Activated T-helper 9 cell treated with anti-CD3 and anti-CD28 coated beads, Interleukin-2, amount 50 U/mL, for 16 hours (primary cell): ENCODE measurements around the gene ARSD.
"Not testable (repeated sequence)": the region's sequence is repeated elsewhere in the genome, so short reads cannot be mapped to it uniquely, and the experiment has no call there.

ENCODE experiments used
- DNase-seq: peaks from one replicate; pipeline ENCODE4 v3.0.0-alpha.2; 2020; ENCODE audit warnings: low read depth

The ARSD gene

DNA sequence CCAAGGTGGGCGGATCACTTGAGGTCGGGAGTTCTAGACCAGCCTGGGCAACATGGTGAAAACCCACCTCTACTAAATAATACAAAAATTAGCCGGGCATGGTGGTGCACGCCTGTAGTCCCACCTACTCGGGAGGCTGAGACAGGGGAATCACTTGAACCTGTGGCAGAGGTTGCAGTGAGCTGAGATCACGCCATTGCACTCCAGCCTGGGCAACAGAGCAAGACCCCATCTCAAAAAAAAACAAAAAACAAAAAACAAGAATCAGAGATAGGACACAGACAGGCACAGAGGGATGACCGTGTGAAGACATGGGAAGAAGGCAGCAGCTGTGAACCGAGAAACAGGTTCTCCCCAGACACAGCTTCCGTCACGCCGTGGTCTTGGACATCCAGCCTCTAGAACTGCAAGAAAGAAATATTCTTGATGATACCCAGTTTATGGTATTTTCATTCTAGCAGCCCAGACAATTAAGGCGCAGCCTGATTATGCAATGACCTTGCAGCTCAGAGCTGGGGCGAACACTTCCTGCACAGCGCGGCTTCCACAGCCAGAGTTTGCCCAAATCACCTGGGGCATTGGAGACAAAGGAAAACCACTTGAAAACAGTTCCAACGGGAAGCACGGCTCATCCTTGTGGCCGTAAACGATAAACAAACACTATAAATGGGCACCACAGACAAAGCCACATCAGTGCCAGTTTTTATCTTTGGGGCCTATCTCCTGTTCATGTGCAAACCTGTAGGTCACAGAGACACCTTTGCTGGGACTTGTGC lies 4.2 kb upstream of the ARSD start:
- DNase-seq, result no peak

DNA sequence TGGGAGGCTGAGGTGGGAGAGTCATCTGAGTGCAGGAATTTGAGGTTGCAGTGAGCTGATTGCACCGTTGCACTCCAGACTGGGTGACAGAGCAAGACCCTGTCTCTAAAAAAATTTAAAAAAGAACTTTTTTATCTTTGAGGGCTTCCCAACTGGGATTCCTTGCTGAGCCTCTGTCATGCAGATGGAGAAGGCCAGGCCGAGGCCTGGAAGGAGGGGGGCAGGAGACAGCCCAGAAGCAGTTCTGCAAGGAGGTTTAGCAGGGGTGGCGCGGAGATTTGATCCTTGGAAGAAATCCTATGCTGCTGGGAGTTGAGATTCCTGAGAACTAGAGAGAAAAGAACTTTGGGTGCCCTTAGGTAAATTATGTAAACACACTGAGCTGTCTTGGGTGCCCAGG lies 2.5 kb upstream of the ARSD start:
- DNase-seq, result no peak

DNA sequence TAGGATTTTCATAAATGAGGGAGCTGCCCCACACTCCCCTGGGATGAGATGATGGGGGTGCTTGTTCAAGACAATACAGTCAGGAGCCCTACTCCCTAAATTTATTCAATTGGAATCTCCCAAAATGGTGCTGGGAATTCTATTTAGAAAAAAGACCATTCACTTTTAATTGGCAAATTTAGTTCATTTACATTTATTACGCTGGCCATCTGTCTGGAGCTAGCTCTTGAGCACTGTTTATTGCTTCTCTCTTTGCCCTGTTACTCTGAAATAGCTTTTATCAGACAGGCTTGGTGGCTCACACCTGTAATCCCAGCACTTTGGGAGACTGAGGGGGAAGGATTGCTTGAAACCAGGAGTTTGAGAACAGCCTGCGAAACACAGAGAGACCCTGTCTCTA lies 2.0 kb upstream of the ARSD start:
- DNase-seq, result no peak

DNA sequence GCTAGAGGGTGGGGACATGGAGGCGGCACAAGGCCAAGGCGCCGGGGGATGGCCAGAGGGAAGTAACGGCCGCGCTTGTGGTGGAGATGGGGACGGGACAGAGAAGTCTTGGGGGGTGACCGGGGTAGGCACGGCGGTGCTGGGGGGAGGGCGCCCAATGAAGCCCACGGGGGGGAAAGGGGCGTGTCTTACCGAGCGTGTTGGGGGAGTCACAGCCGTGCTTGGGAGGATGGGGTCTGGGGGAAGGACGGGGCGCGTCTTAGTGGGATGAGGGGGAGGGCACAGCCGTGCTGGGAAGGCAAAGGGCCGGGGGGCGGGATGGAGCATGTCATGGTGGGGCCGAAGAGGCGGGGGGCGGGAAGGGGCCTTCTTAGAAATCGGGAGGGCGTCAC lies 952 bp downstream of the ARSD start:
- DNase-seq, result no peak

DNA sequence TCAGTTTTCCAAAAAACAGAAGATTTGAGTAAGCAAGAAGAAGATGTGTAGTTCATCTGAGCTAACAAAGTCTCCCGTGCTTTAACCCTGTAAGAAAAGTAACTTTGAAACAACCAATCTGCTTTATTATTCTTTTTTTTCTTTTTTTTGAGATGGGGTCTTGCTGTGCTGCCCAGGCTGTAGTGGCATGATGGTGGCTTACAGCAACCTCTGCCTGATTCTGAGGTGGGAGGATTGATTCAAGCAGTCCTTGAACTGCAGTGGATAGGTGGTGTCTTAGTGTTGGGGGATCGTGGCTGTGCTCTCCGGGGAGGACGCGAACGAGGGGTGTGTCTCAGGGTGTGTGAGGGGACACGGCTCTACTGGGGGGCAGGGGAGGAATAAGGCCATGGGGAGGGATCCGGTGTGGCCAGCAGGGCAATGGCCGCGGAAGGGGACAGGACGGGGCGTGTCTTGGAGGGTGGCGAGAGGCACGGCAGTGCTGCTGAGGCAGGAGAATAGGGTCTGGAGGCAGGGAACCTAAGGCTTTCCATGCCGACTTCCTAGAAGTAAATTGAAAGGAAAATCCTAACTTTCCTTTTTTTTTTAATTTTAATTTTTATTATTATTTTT lies 2.4 kb downstream of the ARSD start:
- no peak for DNase-seq

DNA sequence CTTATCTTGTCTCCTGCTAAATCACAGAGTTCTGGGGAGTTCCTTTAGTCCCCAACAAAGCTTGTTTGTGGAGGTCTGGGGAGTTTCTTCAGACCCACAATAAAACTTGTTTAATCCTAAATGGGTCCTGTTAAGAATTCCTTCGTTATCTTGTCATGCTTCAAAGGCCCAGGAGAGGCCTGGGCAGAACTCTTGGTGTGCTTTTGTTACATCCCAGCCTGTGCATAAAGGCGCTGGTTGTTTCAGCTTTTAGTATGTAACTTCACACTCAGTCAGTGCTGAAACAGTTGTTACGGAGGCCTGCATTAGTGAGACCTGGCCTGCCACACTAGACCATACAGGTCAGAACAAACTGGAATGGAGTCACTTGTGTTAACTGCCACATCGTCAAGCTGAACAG lies 2.9 kb downstream of the ARSD start:
- not testable (repeated sequence) for DNase-seq

DNA sequence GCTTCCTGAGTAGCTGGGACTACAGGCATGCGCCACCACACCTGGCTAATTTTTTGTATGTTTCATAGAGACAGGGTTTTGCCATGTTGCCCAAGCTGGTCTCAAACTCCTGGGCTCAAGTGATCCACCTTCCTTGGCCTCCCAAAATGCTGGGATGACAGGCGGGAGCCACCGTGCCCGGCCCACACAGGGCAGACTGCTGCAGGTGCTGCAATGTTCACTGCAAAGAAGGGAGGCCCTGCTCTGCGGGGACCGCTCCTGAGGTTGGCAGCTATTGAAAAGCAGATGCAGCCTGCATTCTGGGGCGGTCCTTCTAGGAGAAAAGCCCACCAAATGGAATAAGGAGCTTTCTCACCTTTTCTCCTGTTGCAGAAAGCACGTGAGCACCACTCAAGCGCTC lies 5.0 kb downstream of the ARSD start:
- no peak for DNase-seq

DNA sequence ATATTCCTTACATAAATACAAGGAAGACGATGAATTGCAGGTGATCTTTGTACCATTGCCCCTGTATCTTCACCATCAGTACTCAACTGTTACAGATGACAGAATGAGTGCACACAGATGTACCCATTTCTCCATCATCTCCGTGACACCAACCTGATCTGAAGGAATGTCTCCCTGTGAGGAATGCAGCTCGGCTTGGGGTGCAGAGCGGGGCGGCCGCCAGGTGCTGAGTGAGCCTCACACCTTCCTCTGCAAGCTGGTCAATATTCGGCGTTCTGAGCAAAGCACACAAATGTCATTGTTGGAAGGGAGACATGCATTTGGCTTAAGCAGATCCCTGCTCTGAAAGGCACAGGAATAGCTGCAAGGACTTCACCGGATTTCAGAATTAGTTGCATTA lies 7.4 kb downstream of the ARSD start:
- no peak for DNase-seq

DNA sequence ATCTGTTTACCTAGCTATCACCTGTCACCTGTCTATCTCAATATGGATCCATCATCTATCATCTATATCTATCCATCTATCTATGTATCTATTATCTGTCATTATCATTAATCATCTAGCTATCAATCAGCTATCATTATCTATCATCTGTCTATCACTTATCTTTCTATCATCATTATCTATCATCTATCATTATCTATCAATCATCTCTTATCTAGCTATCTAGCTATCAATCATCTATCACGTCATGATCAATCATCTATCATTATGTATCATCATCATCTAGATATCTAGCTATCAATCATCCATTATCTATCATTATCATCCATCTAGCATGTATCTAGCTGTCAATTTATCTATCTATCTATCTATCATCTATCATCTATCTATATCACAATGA lies 7.9 kb downstream of the ARSD start:
- no peak for DNase-seq

DNA sequence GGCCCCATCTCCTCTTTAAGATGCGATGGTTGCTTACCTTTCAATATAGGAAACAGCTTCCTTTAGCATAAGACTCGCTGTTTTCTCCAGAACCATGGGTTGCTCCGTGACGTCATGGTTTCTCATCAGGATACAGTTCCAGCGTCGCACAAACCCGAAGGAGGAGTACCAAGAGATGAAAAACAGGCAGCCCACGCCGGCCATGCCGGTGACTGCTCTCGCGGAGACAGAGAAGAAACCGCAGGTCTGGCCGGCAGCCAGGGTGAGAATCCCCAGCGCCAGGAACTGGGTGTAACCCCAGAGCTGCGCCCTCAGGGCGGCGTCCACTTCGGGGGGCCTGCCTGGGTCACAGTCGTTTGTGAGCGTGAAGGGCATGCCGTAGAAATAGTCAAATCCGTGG lies 11.4 kb downstream of the ARSD start:
- DNase-seq, result no peak

DNA sequence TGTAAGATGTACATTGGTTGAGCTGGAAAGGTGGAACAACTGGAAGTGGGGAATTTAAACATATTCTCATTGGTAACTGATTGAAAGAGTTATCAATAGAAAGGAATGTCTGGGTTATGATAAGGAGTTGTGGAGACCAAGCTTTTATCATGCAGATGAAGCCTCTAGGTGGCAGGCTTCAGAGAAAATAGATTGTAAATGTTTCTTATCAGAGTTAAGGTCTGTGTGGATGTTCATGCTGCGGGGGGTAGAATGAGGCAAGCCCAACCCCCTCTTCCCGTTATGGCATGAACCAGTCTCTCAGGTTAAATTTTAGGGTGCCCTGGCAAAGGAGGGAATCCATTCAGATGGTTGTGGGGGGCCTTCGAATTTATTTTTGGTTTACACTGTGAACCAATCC lies 16.0 kb downstream of the ARSD start:
- DNase-seq, result no peak

DNA sequence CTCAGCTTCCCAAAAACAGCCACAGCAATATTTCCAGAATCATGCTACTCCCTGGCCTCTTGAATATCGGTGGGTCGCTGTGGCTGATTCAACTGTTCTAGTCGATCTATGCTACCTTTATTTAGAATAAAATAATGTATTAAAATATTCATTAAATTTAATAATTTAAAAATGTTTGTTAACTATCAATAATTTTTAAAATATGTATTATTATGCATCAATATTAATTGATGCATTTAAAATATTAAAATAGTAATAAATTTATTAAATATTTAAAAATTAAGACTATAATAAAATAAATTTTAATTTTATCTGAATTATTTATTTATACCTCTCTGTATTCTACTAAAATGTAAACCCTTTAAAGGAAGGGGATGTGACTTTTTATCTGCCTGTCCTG lies 19.0 kb downstream of the ARSD start:
- no peak for DNase-seq

DNA sequence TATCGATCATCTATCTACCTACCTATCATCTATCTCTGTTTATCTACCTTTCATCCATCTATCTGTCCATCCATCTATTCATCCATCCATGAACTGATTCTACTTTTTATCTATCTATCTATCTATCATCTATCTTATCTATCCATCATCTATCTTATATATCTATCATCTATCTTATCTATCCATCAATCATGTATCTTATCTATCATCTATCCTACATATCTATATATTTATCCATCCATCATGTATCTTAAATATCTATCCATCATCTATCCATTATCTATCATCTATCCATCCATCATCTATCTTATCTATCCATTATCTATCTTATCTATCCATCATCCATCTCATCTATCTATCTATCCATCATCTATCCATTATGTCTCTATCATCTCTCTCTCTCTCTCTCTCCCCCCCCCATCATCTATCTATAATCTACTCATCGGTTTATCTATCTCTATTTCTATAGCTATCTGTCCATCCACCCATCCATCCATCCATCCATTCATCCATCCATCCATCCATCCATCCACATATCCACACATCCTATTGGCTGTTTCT lies 20.9 kb downstream of the ARSD start:
- no peak for DNase-seq

DNA sequence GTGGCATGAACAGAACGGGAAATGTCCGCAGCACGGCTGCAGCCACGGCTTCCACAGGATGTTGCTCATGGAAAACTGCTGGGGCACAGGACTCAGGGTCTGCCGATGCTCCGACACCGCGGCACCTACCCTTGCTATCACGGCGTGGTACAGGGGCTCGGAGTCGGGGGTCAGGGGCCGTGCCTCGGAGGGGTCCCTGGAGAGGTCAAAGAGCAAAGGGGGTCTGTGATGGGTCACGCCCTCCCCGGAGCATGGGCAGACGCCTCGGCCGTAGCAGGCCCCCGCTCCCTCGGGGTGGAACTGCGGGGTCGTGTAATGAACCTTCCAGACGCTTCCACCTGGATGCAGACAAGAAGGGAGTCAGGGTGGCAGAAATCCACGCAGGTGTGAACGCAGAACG lies 21.8 kb downstream of the ARSD start:
- no peak for DNase-seq

DNA sequence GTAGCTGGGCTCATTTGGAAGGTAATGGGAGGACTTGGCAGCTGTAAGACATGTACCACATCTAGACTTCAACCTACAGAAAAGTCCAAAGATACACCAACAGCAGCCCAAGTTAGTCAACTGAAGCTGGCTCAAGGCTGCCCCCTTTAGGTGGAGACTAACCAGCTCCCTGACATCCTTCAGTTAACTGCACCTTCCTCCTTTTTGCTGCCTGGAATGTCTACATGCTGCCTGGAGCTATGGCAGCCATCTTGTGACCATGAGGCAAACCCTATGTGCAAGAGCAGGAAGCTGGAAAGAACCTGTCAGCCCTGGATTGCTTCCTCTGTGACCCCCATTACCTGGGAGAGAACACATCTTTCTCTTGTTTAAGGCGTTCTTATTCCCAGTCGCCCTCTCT lies 25.8 kb downstream of the ARSD start:
- DNase-seq, result no peak

DNA sequence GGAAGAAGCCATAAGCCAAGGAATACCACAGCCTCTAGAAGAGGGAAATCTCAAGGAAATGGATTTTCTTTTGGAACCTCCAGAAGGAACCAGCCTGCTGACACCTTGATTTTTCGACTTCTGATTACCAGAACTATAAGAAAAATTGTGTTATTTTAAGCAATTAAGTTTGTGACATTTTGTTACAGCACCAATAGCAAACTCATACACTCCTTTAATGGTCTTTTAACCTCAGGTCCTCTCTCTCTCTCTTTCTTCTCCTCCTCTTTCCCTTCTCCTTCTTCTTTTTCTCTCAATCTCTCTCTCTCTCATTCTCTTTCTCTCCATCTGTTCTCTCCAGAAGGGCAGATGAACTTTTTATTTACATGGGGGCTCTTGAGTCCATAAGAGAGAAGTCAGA lies 26.3 kb downstream of the ARSD start:
- no peak for DNase-seq

DNA sequence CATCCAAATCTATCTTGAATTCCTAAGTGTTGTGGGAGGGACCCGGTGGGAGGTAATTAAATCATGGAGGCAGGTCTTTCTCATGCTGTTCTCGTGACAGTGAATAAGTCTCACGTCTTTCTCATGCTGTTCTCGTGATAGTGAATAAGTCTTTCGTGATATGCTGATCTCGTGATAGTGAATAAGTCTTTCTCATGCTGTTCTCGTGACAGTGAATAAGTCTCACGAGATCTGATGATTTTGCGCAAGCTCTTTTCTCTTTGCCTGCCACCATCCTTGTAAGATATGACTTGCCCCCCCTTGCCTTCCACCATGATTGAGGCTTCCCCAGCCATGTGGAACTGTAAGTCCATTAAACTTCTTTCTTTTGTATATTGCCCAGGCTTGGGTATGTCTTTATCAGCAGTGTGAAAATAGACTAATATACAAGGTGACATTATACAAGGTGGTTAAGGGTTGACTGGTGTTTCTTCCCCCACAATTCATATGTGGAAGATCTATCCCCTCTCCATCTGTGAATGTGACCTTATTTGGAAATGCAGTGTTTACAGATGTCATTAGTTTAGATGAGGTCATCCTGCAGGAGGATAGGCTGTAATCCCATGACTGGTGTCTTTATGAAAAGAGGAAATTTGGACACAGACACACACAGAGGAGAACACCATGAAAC lies 27.6 kb downstream of the ARSD start:
- DNase-seq, result no peak

DNA sequence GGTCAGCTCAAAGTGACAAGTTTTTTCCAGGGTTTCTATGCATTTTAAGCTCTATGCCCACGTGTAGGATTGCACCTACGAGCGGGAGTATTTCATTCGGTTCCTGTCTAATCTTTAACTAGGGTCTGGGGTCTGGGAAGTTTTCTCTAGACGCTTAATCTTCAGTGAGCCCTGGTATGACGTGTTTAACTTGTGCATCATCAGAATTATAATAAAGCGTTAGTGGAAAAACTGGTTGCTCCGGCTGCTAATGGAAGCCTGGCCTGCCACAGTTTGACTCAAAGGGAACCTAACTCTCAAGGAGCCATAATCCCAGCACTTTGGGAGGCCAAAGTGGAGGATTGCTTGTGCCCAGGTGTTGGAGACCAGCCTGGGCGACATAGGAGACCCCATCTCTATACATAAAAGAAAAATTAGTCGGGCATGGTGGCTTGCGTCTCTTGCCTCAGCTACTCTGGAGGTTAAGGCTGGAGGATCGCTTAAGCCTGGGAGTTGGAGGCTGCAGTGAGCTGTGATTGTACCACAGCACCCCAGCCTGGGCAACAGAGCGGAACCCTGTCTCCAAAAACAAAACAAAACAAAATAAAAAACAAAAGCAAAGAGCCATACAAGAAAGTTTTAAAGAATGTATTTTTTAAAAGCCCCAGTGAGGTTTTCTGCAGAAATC lies 30.2 kb downstream of the ARSD start:
- DNase-seq, result no peak

DNA sequence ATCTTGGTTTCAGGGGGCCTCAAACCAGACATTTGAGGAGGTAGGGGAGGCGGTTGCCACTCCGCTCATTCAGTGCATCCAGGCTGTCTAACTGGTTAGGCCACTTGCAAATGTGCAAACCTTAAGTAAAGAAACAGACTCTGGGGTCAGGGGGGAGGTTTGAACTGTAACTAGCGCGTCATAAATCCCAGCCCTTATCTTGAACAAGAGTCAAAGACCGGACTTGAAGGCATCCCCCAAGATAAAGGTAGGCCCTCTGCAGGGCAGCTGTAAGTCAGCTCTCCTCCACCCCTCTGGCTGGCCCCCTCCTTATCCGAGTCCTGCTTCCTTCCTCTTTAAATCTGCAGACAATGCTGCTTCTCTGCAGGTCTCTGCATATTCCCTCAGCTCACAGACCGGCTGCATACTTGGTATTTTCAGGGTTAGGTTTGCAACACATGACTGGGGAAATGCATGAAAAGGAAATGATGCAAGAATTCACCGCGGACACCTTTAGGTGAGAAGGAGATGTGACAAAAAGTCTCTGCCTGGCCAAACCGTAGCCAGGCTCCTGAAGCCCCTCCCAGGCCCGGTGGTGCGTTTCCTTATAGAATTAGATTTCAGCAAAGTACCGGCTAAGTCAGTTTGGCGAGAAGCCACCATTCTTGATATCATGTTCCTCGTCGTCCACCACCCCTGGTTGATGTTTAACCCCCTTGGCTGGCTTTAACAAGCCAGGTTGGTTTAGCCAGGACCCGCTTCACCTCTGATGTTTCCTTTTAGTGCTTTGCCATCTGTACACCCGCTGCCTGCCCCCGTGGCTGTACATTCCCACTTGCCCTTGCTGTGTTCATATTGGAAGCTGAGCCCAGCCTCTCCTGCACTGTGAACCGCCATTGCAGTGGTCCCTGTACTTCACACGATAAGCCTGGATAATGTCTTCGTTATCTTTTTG lies 31.2 kb downstream of the ARSD start:
- DNase-seq, result not testable (repeated sequence)

DNA sequence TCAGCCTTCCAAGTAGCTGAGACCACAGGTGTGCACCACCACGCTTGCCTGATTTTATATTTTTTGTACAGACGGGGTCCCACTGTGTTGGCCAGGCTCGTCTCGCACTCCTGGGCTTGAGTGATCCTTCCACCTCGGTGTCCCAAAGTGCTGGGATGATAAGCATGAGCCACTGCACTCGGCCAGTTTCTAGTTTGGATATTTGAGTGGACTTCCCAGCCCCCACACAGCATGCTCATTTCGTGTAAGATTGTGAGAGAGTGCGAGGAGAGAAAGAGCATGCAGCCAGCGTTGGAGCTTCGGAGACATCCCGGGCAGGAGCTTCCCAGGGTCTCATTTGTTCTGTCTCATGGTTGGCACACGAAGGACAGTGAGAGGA lies 31.8 kb downstream of the ARSD start:
- DNase-seq, result no peak

DNA sequence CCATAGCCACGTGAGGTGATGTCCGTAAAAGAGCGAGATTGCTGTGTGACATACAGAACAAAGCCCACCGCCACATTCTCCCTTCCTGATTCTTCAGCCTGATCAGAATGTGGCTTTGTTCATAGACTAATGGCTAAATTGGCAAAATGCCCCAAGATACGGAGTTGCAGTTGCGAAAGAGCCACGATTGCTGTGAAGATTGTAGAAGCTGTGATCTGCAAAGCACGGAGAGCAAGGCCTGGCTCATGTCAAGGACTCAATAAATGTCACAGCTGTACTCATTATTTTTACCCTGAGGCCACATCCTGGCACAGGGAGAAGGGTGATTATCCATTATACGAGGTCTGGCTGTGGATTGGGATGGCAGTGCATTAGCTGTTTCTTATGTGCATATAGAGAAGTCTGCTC lies 34.2 kb downstream of the ARSD start:
- DNase-seq, result no peak

DNA sequence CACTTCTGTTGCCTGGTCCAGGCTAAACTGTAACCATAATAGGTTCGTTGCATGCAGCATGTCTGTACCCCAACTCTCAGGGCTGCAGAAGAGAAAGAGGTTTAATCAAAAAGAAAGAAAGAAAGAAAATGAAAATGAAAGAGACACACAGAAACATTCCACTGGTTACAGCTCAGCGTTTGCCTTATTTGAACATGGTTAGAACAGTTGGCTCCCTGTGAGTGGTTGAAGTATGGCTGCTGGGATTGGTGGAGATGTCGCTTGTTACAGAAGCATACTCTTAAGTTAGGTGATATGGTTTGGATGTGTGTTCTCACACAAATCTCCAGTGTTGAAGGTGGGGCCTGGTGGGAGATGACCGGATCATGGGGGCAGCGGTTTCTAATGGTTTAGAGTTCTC lies 36.3 kb downstream of the ARSD start:
- no peak for DNase-seq
